ENCODE data around the gene EML2. TPM values are rescaled to one million over a fixed set of nuclear protein-coding genes. Genes with fewer than 3 reads are reported as not detected.

EML2 gene
- total RNA-seq, 1 donor from 2014 or later, result 24.6 TPM

- peaks cover 6% of the 10 kb centered on the region for H3K36me3 Mint-ChIP-seq (ENCODE audit: low read depth, unreplicated experiment)
- peaks cover 15% of the 10 kb centered on the region for H3K4me1 Mint-ChIP-seq (ENCODE audit: low read depth, unreplicated experiment)
- H3K79me2 ChIP-seq (ENCODE audit: insufficient read depth, low read length), result peaks cover 8% of the 10 kb centered on the region
- no peak overlapping the region for H3K4me3 Mint-ChIP-seq (ENCODE audit: unreplicated experiment)
- no peak overlapping the region for H3K9ac ChIP-seq (ENCODE audit: low read length)
- no peak overlapping the region for H3K4me2 ChIP-seq (ENCODE audit: low read length)
- no peaks in the 10 kb centered on the region for H4K20me1 ChIP-seq (ENCODE audit: insufficient read depth, low read length)
- H3K4me1 ChIP-seq (ENCODE audit: insufficient read depth, low read length), result peaks cover 23% of the 10 kb centered on the region
- H3K27ac ChIP-seq (ENCODE audit: low read depth, low read length), result no peak overlapping the region
- no peak overlapping the region for H3K4me3 ChIP-seq (ENCODE audit: insufficient read depth, low read depth, low read length)
- no peaks in the 10 kb centered on the region for H3K9me3 ChIP-seq (ENCODE audit: insufficient read depth, low read depth, low read length)
- no peaks in the 10 kb centered on the region for H3K36me3 ChIP-seq (ENCODE audit: insufficient read depth, low read length)
- no peaks in the 10 kb centered on the region for H3K9me3 Mint-ChIP-seq (ENCODE audit: unreplicated experiment)
- no peaks in the 10 kb centered on the region for H3K27me3 ChIP-seq (ENCODE audit: insufficient read depth, low read length)
- no peak overlapping the region for H3K27ac Mint-ChIP-seq (ENCODE audit: unreplicated experiment)
- no peaks in the 10 kb centered on the region for H3K27me3 Mint-ChIP-seq (ENCODE audit: low read depth, unreplicated experiment)
- DNase-seq (ENCODE audit: low read depth) (no peak), FAIRE-seq (no peak)
- no peak overlapping the region for H2AFZ ChIP-seq (ENCODE audit: low read depth, low read length)
- no peak for TF ChIP-seq CTCF (IDR thresholded peaks at IDR 0.05; ENCODE audit: insufficient read depth, low read depth, low read length)
Measured at GRCh38 chr19:45636902-45637301, 2.3 kb downstream of the EML2 start.

GRCh38 chr19:45636275-45636674 is 2.9 kb downstream of the EML2 start:
- peaks cover 20% of the 10 kb centered on the region for H3K4me1 ChIP-seq (ENCODE audit: insufficient read depth, low read length)
- H3K4me2 ChIP-seq (ENCODE audit: low read length), result no peak overlapping the region
- H3K4me3 ChIP-seq (ENCODE audit: insufficient read depth, low read depth, low read length), result no peak overlapping the region
- FAIRE-seq (no peak), DNase-seq (ENCODE audit: low read depth) (no peak)
- Mint-ChIP-seq H3K4me1 (ENCODE audit: low read depth, unreplicated experiment) (peaks cover 14% of the 10 kb centered on the region), H3K36me3 (ENCODE audit: low read depth, unreplicated experiment) (peaks cover 5% of the 10 kb centered on the region), H3K9me3 (ENCODE audit: unreplicated experiment) (no peaks in the 10 kb centered on the region), H3K4me3 (ENCODE audit: unreplicated experiment) (no peak overlapping the region), H3K27ac (ENCODE audit: unreplicated experiment) (no peak overlapping the region), H3K27me3 (ENCODE audit: low read depth, unreplicated experiment) (no peaks in the 10 kb centered on the region)
- H3K9ac ChIP-seq (ENCODE audit: low read length), result no peak overlapping the region
- H2AFZ ChIP-seq (ENCODE audit: low read depth, low read length), result no peak overlapping the region
- H4K20me1 ChIP-seq (ENCODE audit: insufficient read depth, low read length), result no peaks in the 10 kb centered on the region
- H3K27ac ChIP-seq (ENCODE audit: low read depth, low read length), result no peak overlapping the region
- peaks cover 8% of the 10 kb centered on the region for H3K79me2 ChIP-seq (ENCODE audit: insufficient read depth, low read length)
- TF ChIP-seq EZH2 (IDR thresholded peaks at IDR 0.05; ENCODE audit: insufficient read depth, low read length) (no peak), CTCF (IDR thresholded peaks at IDR 0.05; ENCODE audit: insufficient read depth, low read depth, low read length) (no peak)
- no peaks in the 10 kb centered on the region for H3K9me3 ChIP-seq (ENCODE audit: insufficient read depth, low read depth, low read length)
- H3K27me3 ChIP-seq (ENCODE audit: insufficient read depth, low read length), result no peaks in the 10 kb centered on the region
- no peaks in the 10 kb centered on the region for H3K36me3 ChIP-seq (ENCODE audit: insufficient read depth, low read length)

GRCh38 chr19:45632468-45633196 is 6.6 kb downstream of the EML2 start:
- H3K4me1 Mint-ChIP-seq (ENCODE audit: low read depth, unreplicated experiment), result peaks cover 5% of the 10 kb centered on the region
- peaks cover 10% of the 10 kb centered on the region for H3K4me1 ChIP-seq (ENCODE audit: insufficient read depth, low read length)
- no peaks in the 10 kb centered on the region for H3K9me3 Mint-ChIP-seq (ENCODE audit: unreplicated experiment)
- no peaks in the 10 kb centered on the region for H4K20me1 ChIP-seq (ENCODE audit: insufficient read depth, low read length)
- H3K4me3 Mint-ChIP-seq (ENCODE audit: unreplicated experiment), result peak overlapping the region; percentile 45
- H3K36me3 ChIP-seq (ENCODE audit: insufficient read depth, low read length), result no peaks in the 10 kb centered on the region
- peaks cover 2% of the 10 kb centered on the region for H3K36me3 Mint-ChIP-seq (ENCODE audit: low read depth, unreplicated experiment)
- DNase-seq (ENCODE audit: low read depth) (peak; percentile 87), FAIRE-seq (no peak)
- H3K4me2 ChIP-seq (ENCODE audit: low read length), result peak overlapping the region; percentile 9
- H3K27ac ChIP-seq (ENCODE audit: low read depth, low read length), result peak overlapping the region; percentile 70
- no peaks in the 10 kb centered on the region for H3K27me3 ChIP-seq (ENCODE audit: insufficient read depth, low read length)
- H3K9me3 ChIP-seq (ENCODE audit: insufficient read depth, low read depth, low read length), result no peaks in the 10 kb centered on the region
- H3K27me3 Mint-ChIP-seq (ENCODE audit: low read depth, unreplicated experiment), result no peaks in the 10 kb centered on the region
- no peaks in the 10 kb centered on the region for H3K79me2 ChIP-seq (ENCODE audit: insufficient read depth, low read length)
- H3K27ac Mint-ChIP-seq (ENCODE audit: unreplicated experiment), result peak overlapping the region; percentile 84
- no peak overlapping the region for H3K4me3 ChIP-seq (ENCODE audit: insufficient read depth, low read depth, low read length)
- H3K9ac ChIP-seq (ENCODE audit: low read length), result peak overlapping the region; percentile 3
- no peak for TF ChIP-seq EZH2 (IDR thresholded peaks at IDR 0.05; ENCODE audit: insufficient read depth, low read length)
- no peak for TF ChIP-seq CTCF (IDR thresholded peaks at IDR 0.05; ENCODE audit: insufficient read depth, low read depth, low read length)
- no peak overlapping the region for H2AFZ ChIP-seq (ENCODE audit: low read depth, low read length)
